H1 (cell line): Measurements from ENCODE around the gene TAAR8. TPM values are rescaled to one million over a fixed set of nuclear protein-coding genes. Genes with fewer than 3 reads are reported as not detected.

Source experiments
- CTCF ChIA-PET: fragments of 300-600 bp; sonication (Branson Sonifier 250); formaldehyde crosslinking; loops from one replicate; lab custom pipeline; 2021; ENCODE audit not compliant: partially characterized antibody; lab: Charles Lee
- POLR2A ChIA-PET: fragments of 300-600 bp; sonication (Branson Sonifier 250); formaldehyde crosslinking; loops from one replicate; lab custom pipeline; 2021; ENCODE audit warnings: inconsistent platforms; ENCODE audit not compliant: partially characterized antibody; lab: Charles Lee
- DNase-seq, 2 experiments: peaks; one replicate each; pipeline versions ENCODE4 v3.0.0 to v3.0.0-alpha.2; 2010 to 2022; ENCODE audit warnings: low spot score in 2 of 2, low read depth in 1 of 2, mixed read lengths in 1 of 2
- FAIRE-seq: peaks from 2 replicates; lab custom pipeline; 2011; peaks lifted over from hg19 to GRCh38; lab: Jason Lieb, UNC
- H2AFZ ChIP-seq: 2 replicates; pipeline ENCODE4 v1.8.1; 2012; ENCODE audit warnings: low read length, inconsistent platforms
- H2AK5ac ChIP-seq: 2 replicates; pipeline ENCODE4 v1.6.1; 2013; ENCODE audit warnings: low read depth, low read length
- H2BK120ac ChIP-seq: replicated peaks from 2 replicates; pipeline ENCODE3; 2013; ENCODE audit warnings: low read depth, low read length, inconsistent platforms
- H2BK12ac ChIP-seq: 2 replicates; pipeline ENCODE4 v1.6.1; 2013; ENCODE audit warnings: low read depth, low read length
- H2BK15ac ChIP-seq: 2 replicates; pipeline ENCODE4 v1.6.1; 2013; ENCODE audit warnings: low read length
- H2BK20ac ChIP-seq: 2 replicates; pipeline ENCODE4 v1.6.1; 2013; ENCODE audit warnings: low read length
- H2BK5ac ChIP-seq: 2 replicates; pipeline ENCODE4 v1.6.1; 2013; ENCODE audit warnings: low read depth, low read length
- H3K14ac ChIP-seq: 2 replicates; pipeline ENCODE4 v1.6.1; 2013; ENCODE audit warnings: inconsistent platforms; ENCODE audit not compliant: insufficient read length
- H3K18ac ChIP-seq: 2 replicates; pipeline ENCODE4 v1.6.1; 2013; ENCODE audit warnings: low read length; ENCODE audit errors: extremely low read depth
- H3K23ac ChIP-seq: 2 replicates; pipeline ENCODE4 v1.6.1; 2013; ENCODE audit warnings: inconsistent platforms; ENCODE audit not compliant: insufficient read length
- H3K23me2 ChIP-seq: 2 replicates; pipeline ENCODE4 v1.6.1; 2013; ENCODE audit warnings: low read depth, low read length
- H3K27ac ChIP-seq: 2 replicates; pipeline ENCODE4 v1.6.1; 2011; ENCODE audit warnings: low read depth, low read length, inconsistent platforms
- H3K27me3 ChIP-seq, 4 experiments: replicated peaks in 1 of 4; 1 replicate in 1 of 4; 2 replicates in 3 of 4; pipeline versions ENCODE4 v1.6.1 to v1.8.1; 2011 to 2013; ENCODE audit warnings: low read length in 3 of 4, mild to moderate bottlenecking in 3 of 4, inconsistent platforms in 2 of 4, mixed read lengths in 2 of 4, moderate library complexity in 1 of 4; ENCODE audit not compliant: control insufficient read depth in 3 of 4, insufficient read depth in 3 of 4; ENCODE audit errors: extremely low read depth in 1 of 4
- H3K36me3 ChIP-seq, 4 experiments: 2 replicates each; pipeline versions ENCODE4 v1.6.1 to v1.8.1; 2011 to 2013; ENCODE audit warnings: mild to moderate bottlenecking in 4 of 4, low read length in 3 of 4, moderate library complexity in 2 of 4, control low read depth in 1 of 4, inconsistent platforms in 1 of 4; ENCODE audit not compliant: insufficient read depth in 4 of 4, control insufficient read depth in 2 of 4
- H3K4ac ChIP-seq: replicated peaks from 2 replicates; pipeline ENCODE3; 2013; ENCODE audit warnings: low read length, low read depth, mixed read lengths, inconsistent platforms; ENCODE audit not compliant: insufficient read length
- H3K4me1 ChIP-seq, 4 experiments: replicated peaks in 1 of 4; 1 replicate in 1 of 4; 2 replicates in 3 of 4; pipeline versions ENCODE4 v1.6.1 to v1.8.1; 2011 to 2013; ENCODE audit warnings: low read length in 3 of 4, inconsistent platforms in 2 of 4, mixed read lengths in 1 of 4; ENCODE audit not compliant: insufficient read depth in 4 of 4, control insufficient read depth in 3 of 4
- H3K4me2 ChIP-seq, 2 experiments: 2 replicates each; pipeline versions ENCODE4 v1.6.1 to v1.8.1; 2011 to 2013; ENCODE audit warnings: low read depth in 2 of 2, low read length in 2 of 2, control low read depth in 1 of 2, inconsistent platforms in 1 of 2, mild to moderate bottlenecking in 1 of 2; ENCODE audit not compliant: insufficient read depth in 1 of 2
- H3K4me3 ChIP-seq, 4 experiments: fragments of 200-600, 300-600 bp in 1 of 4; sonication (generic), shearing (Covaris generic), sonication (Bioruptor Twin) in 1 of 4; 2 replicates each; pipeline versions ENCODE4 v1.5.1 to v1.8.1; 2011 to 2016; ENCODE audit warnings: low read length in 4 of 4, low read depth in 3 of 4, control low read depth in 2 of 4, inconsistent platforms in 2 of 4, mild to moderate bottlenecking in 2 of 4, mixed read lengths in 1 of 4, moderate library complexity in 1 of 4; ENCODE audit not compliant: insufficient read depth in 2 of 4; ENCODE audit errors: extremely low read depth in 1 of 4
- H3K56ac ChIP-seq: replicated peaks from 2 replicates; pipeline ENCODE3; 2013; ENCODE audit warnings: low read depth, mild to moderate bottlenecking, mixed read lengths, low read length, inconsistent platforms; ENCODE audit not compliant: insufficient read length
- H3K79me1 ChIP-seq: 2 replicates; pipeline ENCODE4 v1.6.1; 2013; ENCODE audit warnings: low read depth, low read length, control low read depth
- H3K79me2 ChIP-seq, 2 experiments: 2 replicates each; pipeline versions ENCODE4 v1.6.1 to v1.8.1; 2012 to 2013; ENCODE audit warnings: low read length in 2 of 2, mild to moderate bottlenecking in 2 of 2, inconsistent platforms in 1 of 2; ENCODE audit not compliant: insufficient read depth in 2 of 2, control insufficient read depth in 1 of 2
- H3K9ac ChIP-seq, 4 experiments: replicated peaks in 1 of 4; 1 replicate in 1 of 4; 2 replicates in 3 of 4; pipeline versions ENCODE4 v1.6.1 to v1.8.1; 2011 to 2013; ENCODE audit warnings: low read depth in 3 of 4, low read length in 3 of 4, control low read depth in 2 of 4, mild to moderate bottlenecking in 2 of 4, moderate library complexity in 2 of 4, inconsistent platforms in 1 of 4; ENCODE audit errors: extremely low read depth in 1 of 4
- H3K9me3 ChIP-seq, 2 experiments: 2 replicates each; pipeline versions ENCODE4 v1.6.1 to v1.8.1; 2012 to 2013; ENCODE audit warnings: mild to moderate bottlenecking in 2 of 2, moderate library complexity in 2 of 2, control low read depth in 1 of 2, inconsistent platforms in 1 of 2, low read depth in 1 of 2, low read length in 1 of 2, mixed read lengths in 1 of 2; ENCODE audit not compliant: insufficient read depth in 2 of 2
- H4K20me1 ChIP-seq, 2 experiments: replicated peaks in 1 of 2; 2 replicates each; pipeline versions ENCODE3 to v1.8.1; 2011 to 2013; ENCODE audit warnings: inconsistent platforms in 2 of 2, low read length in 2 of 2, mild to moderate bottlenecking in 1 of 2; ENCODE audit not compliant: insufficient read depth in 2 of 2, control insufficient read depth in 1 of 2
- H4K5ac ChIP-seq: 2 replicates; pipeline ENCODE4 v1.6.1; 2013; ENCODE audit warnings: low read length, low read depth, mixed read lengths, inconsistent platforms; ENCODE audit not compliant: insufficient read length
- H4K8ac ChIP-seq: 2 replicates; pipeline ENCODE4 v1.8.0; 2013; ENCODE audit warnings: mild to moderate bottlenecking, moderate library complexity, low read length, inconsistent platforms; ENCODE audit not compliant: insufficient read depth; ENCODE audit errors: extremely low read depth
- H4K91ac ChIP-seq: replicated peaks from 2 replicates; pipeline ENCODE3; 2013; ENCODE audit warnings: low read length, mixed read lengths, inconsistent platforms; ENCODE audit not compliant: insufficient read length
- CBX5 ChIP-seq: fragments of 300-800, 300-1000 bp; sonication (generic); IDR thresholded peaks from 2 replicates; pipeline ENCODE4 v1.7.1; 2016; ENCODE audit warnings: antibody characterized with exemption, low read length, low read depth
- CBX8 ChIP-seq: fragments of 300-800, 300-1000 bp; sonication (generic); IDR thresholded peaks from 2 replicates; pipeline ENCODE4 v1.7.1; 2016; ENCODE audit warnings: low read depth, low read length, borderline replicate concordance
- CREB1 ChIP-seq: IDR thresholded peaks from 2 replicates; pipeline ENCODE4 v1.6.1; 2012; ENCODE audit warnings: inconsistent platforms
- CTBP2 ChIP-seq: IDR thresholded peaks from 2 replicates; pipeline ENCODE4 v1.7.0; 2011; ENCODE audit warnings: borderline replicate concordance, mild to moderate bottlenecking, moderate library complexity, mixed read lengths, low read length; ENCODE audit not compliant: insufficient read depth, insufficient read length
- EP300 ChIP-seq, 2 experiments: IDR thresholded peaks; 1 replicate in 1 of 2; 2 replicates in 1 of 2; pipeline ENCODE4 v1.6.1; 2011 to 2012; ENCODE audit warnings: low read depth in 2 of 2, low read length in 2 of 2, mild to moderate bottlenecking in 2 of 2, borderline replicate concordance in 1 of 2, inconsistent platforms in 1 of 2, moderate library complexity in 1 of 2
- RFX5 ChIP-seq: IDR thresholded peaks from 2 replicates; pipeline ENCODE4 v1.6.1; 2011; ENCODE audit warnings: low read depth, low read length, improper control_type of control experiment, borderline replicate concordance
- SIX5 ChIP-seq: IDR thresholded peaks from 2 replicates; pipeline ENCODE4 v1.6.1; 2011; ENCODE audit warnings: mild to moderate bottlenecking, low read depth, low read length
- SP2 ChIP-seq: IDR thresholded peaks from 2 replicates; pipeline ENCODE4 v1.6.1; 2012; ENCODE audit warnings: mild to moderate bottlenecking, low read length, inconsistent platforms
- SP4 ChIP-seq: IDR thresholded peaks from 2 replicates; pipeline ENCODE4 v1.6.1; 2012; ENCODE audit warnings: low read length, inconsistent platforms
- SUZ12 ChIP-seq: fragments of 200-600 bp; sonication (generic); IDR thresholded peaks from 2 replicates; pipeline ENCODE4 v1.6.1; 2012; ENCODE audit warnings: mild to moderate bottlenecking, inconsistent platforms, low read length, moderate library complexity, mixed read lengths
- TAF7 ChIP-seq: optimal IDR thresholded peaks from 2 replicates; pipeline ENCODE3; 2011; ENCODE audit warnings: low read depth, mild to moderate bottlenecking, inconsistent platforms, low read length, moderate library complexity, borderline replicate concordance
- WGBS, 2 experiments: shearing (Covaris generic) in 1 of 2; methylation state at CpG; one replicate each; pipeline versions ENCODE4 v1.1.6 to v1.1.7; 2013 to 2015; ENCODE audit warnings: low lambda C conversion rate in 2 of 2, mixed read lengths in 2 of 2, inconsistent platforms in 1 of 2, low coverage in 1 of 2, missing lambda C conversion rate in 1 of 2; ENCODE audit not compliant: insufficient replicate concordance in 2 of 2, insufficient coverage in 1 of 2, insufficient read length in 1 of 2; ENCODE audit errors: extremely low coverage in 1 of 2, missing lambda C conversion rate in 1 of 2; 5-methylcytosine and 5-hydroxymethylcytosine counted together
- polyA plus RNA-seq, 7 experiments: library from polyadenylated mRNA; depleted of rRNA in 3 of 7; stranded (reverse) in 5 of 7; unstranded in 2 of 7; fragments of >200 nt in 5 of 7; fragments of 200-250 nt in 2 of 7; gene quantifications; 1 replicate in 5 of 7; 2 replicates in 1 of 7; 4 replicates in 1 of 7; pipeline versions ENCODE4 v1.2.1 to v1.2.3, GENCODE V29; 2011 to 2013; ENCODE audit warnings: missing spikeins in 2 of 7, mixed read lengths in 2 of 7
- total RNA-seq: library from RNA; stranded (reverse); fragmentation: NEBNext Ultra II Directional; extraction: Animal tissue kit (Norgen Biotek cat#: 25700); gene quantifications from 2 replicates; pipeline ENCODE4 v1.2.1, GENCODE V29; 2021
- TF ChIP-seq, protein P1 (sequence below): IDR thresholded peaks from 2 replicates; pipeline ENCODE4 v1.6.1; 2012; ENCODE audit warnings: inconsistent platforms

The TAAR8 gene
- total and polyA plus RNA-seq, 2 of the 8 experiments (the other 6 are each of a cell fraction or from before 2014, with no cell fraction given) = not detected

DNA sequence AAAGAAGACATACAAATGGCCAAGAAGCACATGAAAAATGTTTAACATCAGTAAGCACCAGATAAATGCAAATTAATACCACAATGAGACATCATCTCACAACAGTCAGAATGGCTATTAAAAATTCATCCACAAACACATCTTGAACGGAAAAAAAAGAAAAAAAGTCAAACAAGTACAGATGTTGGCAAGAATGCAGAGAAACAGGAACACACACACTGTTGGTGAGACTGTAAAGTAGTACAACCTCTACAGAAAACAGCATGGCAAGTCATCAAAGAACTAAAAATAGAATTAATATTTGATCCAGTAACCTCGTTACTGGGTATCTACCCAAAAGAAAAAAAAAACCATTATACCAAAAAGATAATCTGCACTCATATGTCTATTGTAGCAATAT lies 46.0 kb upstream of the TAAR8 start:
- no peak overlapping the region for H3K27ac ChIP-seq
- H3K23me2 ChIP-seq = no peaks in the 10 kb centered on the region
- POLR2A ChIA-PET = no interaction called here
- H4K8ac ChIP-seq = no peak overlapping the region
- no peak overlapping the region for H4K5ac ChIP-seq
- H3K4me1 ChIP-seq = peaks cover 0 to 4% (median under 1%) of the 10 kb centered on the region in 4 experiments; a peak in 2 of 7 replicates
- no peak overlapping the region for H2AFZ ChIP-seq
- H3K9me3 ChIP-seq = no peaks in the 10 kb centered on the region
- DNase-seq (no peak), FAIRE-seq (no peak)
- no peak overlapping the region for H3K23ac ChIP-seq
- no peak overlapping the region for H3K4ac ChIP-seq
- no peak overlapping the region for H2BK120ac ChIP-seq
- H3K36me3 ChIP-seq = peaks cover 0 to 4% (median under 1%) of the 10 kb centered on the region in 4 experiments; a peak in 1 of 8 replicates
- no peak overlapping the region for H3K14ac ChIP-seq
- H2BK20ac ChIP-seq = no peak overlapping the region
- H2BK12ac ChIP-seq = no peak overlapping the region
- no peak overlapping the region for H4K91ac ChIP-seq
- H3K56ac ChIP-seq = no peak overlapping the region
- H4K20me1 ChIP-seq = peaks cover 0 to 2% of the 10 kb centered on the region in 2 experiments
- H3K27me3 ChIP-seq = no peaks in the 10 kb centered on the region
- no peak overlapping the region for H2BK15ac ChIP-seq
- peaks cover 11% of the 10 kb centered on the region; the same call in 1 of the 2 replicates for H3K79me1 ChIP-seq
- CTCF ChIA-PET = interaction anchor here (0.6 kb wide), 1 partner anchor 40 kb away, joined by 3 read pairs; no protein-coding TSS in a partner anchor
- H3K9ac ChIP-seq = no peak overlapping the region
- H2BK5ac ChIP-seq = no peak overlapping the region
- peaks cover 0 to 70% of the 10 kb centered on the region in 2 experiments; a peak in 3 of 4 replicates for H3K79me2 ChIP-seq
- H3K4me2 ChIP-seq = no peak overlapping the region
- no peak overlapping the region for H3K18ac ChIP-seq
- no peak overlapping the region for H2AK5ac ChIP-seq
- WGBS, 2 experiments = 89% methylated on average over 2 of the region's 2 CpGs; no CpG with 5 or more reads in 1 of the 2 experiments
- H3K4me3 ChIP-seq = no peak overlapping the region
- TF ChIP-seq CREB1 (no peak), CBX5 (no peak), EP300 (IDR thresholded peaks at IDR 0.05; ENCODE audit: borderline replicate concordance in 1 of 2, low read depth in 2 of 2, low read length in 2 of 2) (no peak), RFX5 (no peak), SP2 (no peak), SP4 (no peak), TAF7 (no peak), SIX5 (no peak), SUZ12 (no peak), CTBP2 (no peak), CBX8 (no peak)
- TF ChIP-seq, protein P1, sequence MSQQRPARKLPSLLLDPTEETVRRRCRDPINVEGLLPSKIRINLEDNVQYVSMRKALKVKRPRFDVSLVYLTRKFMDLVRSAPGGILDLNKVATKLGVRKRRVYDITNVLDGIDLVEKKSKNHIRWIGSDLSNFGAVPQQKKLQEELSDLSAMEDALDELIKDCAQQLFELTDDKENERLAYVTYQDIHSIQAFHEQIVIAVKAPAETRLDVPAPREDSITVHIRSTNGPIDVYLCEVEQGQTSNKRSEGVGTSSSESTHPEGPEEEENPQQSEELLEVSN = no peak
